Neural crest cell (in vitro differentiated cells): ENCODE data around the gene C12orf57. TPM values are rescaled to one million over a fixed set of nuclear protein-coding genes. Genes with fewer than 3 reads are reported as not detected.

ENCODE experiments used
- DNase-seq: peaks from one replicate; pipeline ENCODE4 v3.0.0; 2021; ENCODE audit warnings: low read depth, mixed read lengths, low spot score
- H3K27ac Mint-ChIP-seq: one replicate; pipeline ENCODE4 v1.8.0; 2021; ENCODE audit warnings: mild to moderate bottlenecking, mixed read lengths; ENCODE audit not compliant: unreplicated experiment
- H3K27me3 Mint-ChIP-seq: 2 replicates; pipeline ENCODE4 v1.8.0; 2021; ENCODE audit warnings: low read depth, mild to moderate bottlenecking, mixed read lengths
- H3K36me3 Mint-ChIP-seq: 2 replicates; pipeline ENCODE4 v1.8.0; 2021; ENCODE audit warnings: low read depth, mild to moderate bottlenecking, mixed read lengths
- H3K4me1 Mint-ChIP-seq: 2 replicates; pipeline ENCODE4 v1.8.0; 2021; ENCODE audit warnings: mixed read lengths
- H3K4me3 Mint-ChIP-seq: one replicate; pipeline ENCODE4 v1.8.0; 2021; ENCODE audit warnings: mild to moderate bottlenecking, mixed read lengths
- H3K9me3 Mint-ChIP-seq: 2 replicates; pipeline ENCODE4 v1.8.0; 2021; ENCODE audit warnings: mixed read lengths
- long read RNA-seq: library from polyadenylated mRNA; unstranded; transcript quantifications from one replicate; pipeline ENCODE4 v2.0.0, GENCODE V29; 2020
- total RNA-seq: library from RNA; stranded (reverse); gene quantifications from 2 replicates; pipeline ENCODE4 v1.2.1, GENCODE V29; 2021
- TF ChIP-seq, protein P1 (sequence below): fragments of 200-600 bp; sonication (generic); conservative IDR thresholded peaks from 2 replicates; pipeline ENCODE4 v1.5.0; 2021; ENCODE audit warnings: antibody characterized with exemption, mild to moderate bottlenecking

The C12orf57 gene, protein sequence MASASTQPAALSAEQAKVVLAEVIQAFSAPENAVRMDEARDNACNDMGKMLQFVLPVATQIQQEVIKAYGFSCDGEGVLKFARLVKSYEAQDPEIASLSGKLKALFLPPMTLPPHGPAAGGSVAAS
- total RNA-seq: 293 and 298 TPM in 2 replicates
- long read RNA-seq, transcript C12orf57-201 (3 exons, 560 nt): major isoform, 21 of 31 reads
- long read RNA-seq, partial matches to known transcripts: 1 of 31 reads
- long read RNA-seq, other reads (novel, unspliced or antisense): 6 of 31 reads

DNA sequence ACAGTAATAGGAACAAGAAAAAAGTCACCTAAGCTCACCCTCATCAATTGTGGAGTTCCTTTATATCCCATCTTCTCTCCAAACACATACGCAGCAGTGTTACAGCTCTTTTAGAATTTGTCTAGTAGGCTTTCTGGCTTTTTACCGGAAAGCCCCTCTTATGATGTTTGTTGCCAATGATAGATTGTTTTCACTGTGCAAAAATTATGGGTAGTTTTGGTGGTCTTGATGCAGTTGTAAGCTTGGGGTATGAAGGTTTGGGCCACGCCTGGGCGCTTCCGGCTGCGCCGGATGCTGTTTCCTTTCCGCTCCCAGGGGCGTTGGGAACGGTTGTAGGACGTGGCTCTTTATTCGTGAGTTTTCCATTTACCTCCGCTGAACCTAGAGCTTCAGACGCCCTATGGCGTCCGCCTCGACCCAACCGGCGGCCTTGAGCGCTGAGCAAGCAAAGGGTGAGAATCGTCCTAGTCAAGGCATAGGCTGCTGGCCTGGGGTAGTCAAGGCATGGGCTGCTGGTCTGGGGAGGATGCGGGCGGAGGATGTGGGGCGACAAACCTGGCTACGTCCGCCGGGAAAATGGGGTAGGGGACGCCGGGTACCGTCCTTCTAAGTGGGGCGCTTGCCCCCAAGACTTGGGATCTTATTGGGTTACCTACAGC, at the start of gene C12orf57, which contains the start of gene RNU7-1:
C12orf57 (plus strand) TSS at position 301 of the 659 bp plus-strand sequence; CDS start at position 401, 100 bp downstream.
RNU7-1 (plus strand) TSS at position 95 of the 659 bp plus-strand sequence.
- DNase-seq: peak; percentile 63
- Mint-ChIP-seq H3K4me3 (peak within 1 kb of the TSS; percentile 92), H3K36me3 (peaks cover 10% of the 10 kb centered on the region), H3K27ac (peak within 1 kb of the TSS; percentile 96), H3K27me3 (peaks cover 26% of the 10 kb centered on the region), H3K4me1 (peaks cover 45% of the 10 kb centered on the region), H3K9me3 (no peaks in the 10 kb centered on the region)
- TF ChIP-seq, protein P1, sequence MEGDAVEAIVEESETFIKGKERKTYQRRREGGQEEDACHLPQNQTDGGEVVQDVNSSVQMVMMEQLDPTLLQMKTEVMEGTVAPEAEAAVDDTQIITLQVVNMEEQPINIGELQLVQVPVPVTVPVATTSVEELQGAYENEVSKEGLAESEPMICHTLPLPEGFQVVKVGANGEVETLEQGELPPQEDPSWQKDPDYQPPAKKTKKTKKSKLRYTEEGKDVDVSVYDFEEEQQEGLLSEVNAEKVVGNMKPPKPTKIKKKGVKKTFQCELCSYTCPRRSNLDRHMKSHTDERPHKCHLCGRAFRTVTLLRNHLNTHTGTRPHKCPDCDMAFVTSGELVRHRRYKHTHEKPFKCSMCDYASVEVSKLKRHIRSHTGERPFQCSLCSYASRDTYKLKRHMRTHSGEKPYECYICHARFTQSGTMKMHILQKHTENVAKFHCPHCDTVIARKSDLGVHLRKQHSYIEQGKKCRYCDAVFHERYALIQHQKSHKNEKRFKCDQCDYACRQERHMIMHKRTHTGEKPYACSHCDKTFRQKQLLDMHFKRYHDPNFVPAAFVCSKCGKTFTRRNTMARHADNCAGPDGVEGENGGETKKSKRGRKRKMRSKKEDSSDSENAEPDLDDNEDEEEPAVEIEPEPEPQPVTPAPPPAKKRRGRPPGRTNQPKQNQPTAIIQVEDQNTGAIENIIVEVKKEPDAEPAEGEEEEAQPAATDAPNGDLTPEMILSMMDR: no peak

DNA sequence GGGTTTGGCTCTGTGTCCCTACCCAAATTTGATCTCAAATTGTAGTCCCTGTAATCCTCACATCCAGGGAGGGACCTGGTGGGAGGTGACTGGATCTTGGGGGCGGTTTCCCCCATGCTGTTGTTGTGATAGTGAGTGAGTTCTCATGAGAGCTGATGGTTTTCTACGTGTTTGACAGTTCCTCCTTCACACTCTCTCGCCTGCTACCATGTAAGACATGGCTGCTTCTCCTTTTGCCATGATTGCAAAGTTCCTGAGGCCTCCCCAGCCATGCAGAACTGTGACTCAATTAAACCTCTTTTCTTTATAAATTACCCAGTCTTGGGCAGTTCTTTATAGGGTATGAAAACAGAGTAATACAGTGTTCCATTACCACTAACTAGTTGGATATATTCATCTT, 49.5 kb upstream of the C12orf57 start:
- TF ChIP-seq, protein P1: no peak
- peaks cover 2% of the 10 kb centered on the region for H3K36me3 Mint-ChIP-seq
- no peaks in the 10 kb centered on the region for H3K27me3 Mint-ChIP-seq
- no peak overlapping the region for H3K4me3 Mint-ChIP-seq
- no peak for DNase-seq
- no peak overlapping the region for H3K27ac Mint-ChIP-seq
- H3K4me1 Mint-ChIP-seq: peaks cover 20% of the 10 kb centered on the region
- H3K9me3 Mint-ChIP-seq: peaks cover 4% of the 10 kb centered on the region

DNA sequence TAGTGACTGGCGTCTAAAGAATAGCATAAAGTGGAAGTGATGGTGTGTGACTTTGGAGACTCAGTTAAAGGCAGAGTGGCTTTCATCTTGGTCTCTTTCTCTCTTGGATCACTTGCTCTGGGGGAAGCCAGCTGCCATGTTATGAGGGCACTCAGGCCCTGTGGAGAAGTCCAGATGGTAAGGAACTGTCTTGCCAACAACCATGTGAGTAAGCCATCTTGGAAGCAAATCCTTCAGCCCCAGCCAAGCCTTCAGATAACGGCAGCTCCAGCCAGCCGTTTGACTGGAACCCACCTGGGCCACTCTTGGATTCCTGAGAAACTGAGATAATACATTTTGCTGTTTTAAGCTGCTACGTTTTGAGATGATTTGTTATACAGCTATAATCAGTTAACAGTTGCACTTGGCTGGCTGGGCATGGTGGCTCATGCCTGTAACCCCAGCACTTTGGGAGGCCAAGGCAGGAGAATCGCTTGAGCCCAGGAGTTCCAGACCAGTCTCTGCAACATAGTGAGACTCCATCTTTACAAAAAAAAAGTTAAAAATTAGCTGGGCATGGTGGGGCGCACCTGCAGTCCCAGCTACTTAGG, 46.9 kb upstream of the C12orf57 start:
- Mint-ChIP-seq H3K27me3 (no peaks in the 10 kb centered on the region), H3K36me3 (no peaks in the 10 kb centered on the region), H3K27ac (no peak overlapping the region), H3K4me3 (no peak overlapping the region), H3K4me1 (peaks cover 10% of the 10 kb centered on the region), H3K9me3 (peaks cover 4% of the 10 kb centered on the region)
- TF ChIP-seq, protein P1: no peak
- DNase-seq: no peak

DNA sequence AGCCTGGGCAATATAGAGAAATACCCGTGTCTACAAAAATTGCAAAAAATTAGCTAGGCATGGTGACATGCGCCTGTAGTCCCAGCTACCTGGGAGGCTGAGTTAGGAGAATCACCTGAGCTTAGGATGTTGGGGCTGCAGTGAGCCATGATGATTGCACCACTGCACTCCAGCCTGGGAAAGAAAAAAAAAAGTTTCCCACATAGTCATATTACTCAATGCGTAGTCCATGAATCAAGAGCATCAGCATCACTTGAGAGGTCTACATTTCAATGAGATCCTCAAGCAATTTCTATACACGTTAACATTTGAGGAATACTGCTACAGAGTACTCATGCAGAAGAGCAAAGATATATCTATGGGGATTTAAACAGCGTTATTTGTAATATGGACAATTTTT, 44.4 kb upstream of the C12orf57 start:
- DNase-seq: no peak
- no peak overlapping the region for H3K27ac Mint-ChIP-seq
- no peak overlapping the region for H3K4me3 Mint-ChIP-seq
- H3K4me1 Mint-ChIP-seq: peaks cover 5% of the 10 kb centered on the region
- TF ChIP-seq, protein P1: no peak
- H3K27me3 Mint-ChIP-seq: no peaks in the 10 kb centered on the region
- H3K36me3 Mint-ChIP-seq: no peaks in the 10 kb centered on the region
- H3K9me3 Mint-ChIP-seq: peaks cover 4% of the 10 kb centered on the region

DNA sequence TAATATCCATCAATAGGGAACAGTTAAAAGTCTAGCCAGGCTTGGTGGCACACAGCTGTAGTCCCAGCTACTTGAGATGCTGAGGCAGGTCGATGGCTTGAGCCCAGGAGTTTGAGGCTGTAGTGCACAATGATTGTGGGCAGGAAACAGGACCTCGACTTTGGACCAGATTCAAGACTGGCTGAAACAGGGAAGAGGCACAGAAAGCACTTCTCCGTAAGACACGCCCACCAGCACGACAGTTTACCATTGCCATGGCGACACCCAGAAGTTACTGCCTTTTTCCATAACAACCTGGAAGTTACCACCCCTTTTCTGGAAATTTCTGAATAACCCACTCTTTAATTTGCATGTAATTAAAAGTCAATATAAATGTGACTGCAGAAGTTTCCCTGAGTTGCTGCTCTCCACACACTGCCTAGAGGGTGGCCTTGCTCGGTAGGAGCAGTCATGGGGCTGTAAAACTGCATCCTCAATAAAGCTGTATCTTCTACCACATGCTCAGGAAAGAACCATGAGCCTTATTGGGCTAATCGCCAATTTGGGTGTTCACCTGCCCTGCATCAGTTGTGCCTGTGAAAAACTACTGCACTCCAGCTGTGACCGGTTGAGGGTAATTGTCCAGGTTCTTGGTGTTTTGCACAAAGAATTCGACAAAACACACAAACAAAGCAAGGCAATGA, 43.8 kb upstream of the C12orf57 start:
- peaks cover 4% of the 10 kb centered on the region for H3K9me3 Mint-ChIP-seq

More for the DNA sequence above, 43.8 kb upstream of the C12orf57 start:
- H3K27ac Mint-ChIP-seq: no peak overlapping the region
- no peak for DNase-seq
- TF ChIP-seq, protein P1: no peak
- H3K36me3 Mint-ChIP-seq: no peaks in the 10 kb centered on the region
- no peaks in the 10 kb centered on the region for H3K27me3 Mint-ChIP-seq
- peaks cover 5% of the 10 kb centered on the region for H3K4me1 Mint-ChIP-seq
- no peak overlapping the region for H3K4me3 Mint-ChIP-seq
